Stimulated activated CD4-positive, alpha-beta T cell treated with anti-CD3 and anti-CD28 coated beads, Interleukin-2, amount 100 ng/mL, for 24 hours (primary cell): Measurements from ENCODE around the gene GTF2H1.
"Not testable (repeated sequence)": the region's sequence is repeated elsewhere in the genome, so short reads cannot be mapped to it uniquely, and the experiment has no call there.

Experiments used
- DNase-seq, 2 donors: peaks; one replicate each; pipeline ENCODE4 v3.0.0-alpha.2; 2020

GTF2H1 gene

DNA sequence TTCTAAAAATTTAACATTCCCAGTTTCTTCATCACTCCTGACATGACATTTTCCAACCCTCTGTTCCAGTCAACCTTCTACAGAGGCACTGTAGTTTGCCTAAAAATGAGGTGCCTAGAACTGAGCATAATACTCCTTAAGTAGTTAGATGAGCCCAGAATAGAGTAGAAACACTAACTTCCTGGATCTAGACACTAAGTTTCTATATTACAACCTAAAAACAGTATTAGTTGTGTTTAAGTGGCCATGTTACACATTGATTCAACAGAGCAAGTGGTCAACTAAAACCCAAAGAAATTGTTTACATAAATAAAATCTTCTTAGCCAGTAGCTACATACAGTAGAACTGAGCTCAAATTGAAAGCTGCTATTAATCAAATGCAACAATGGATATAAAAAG, 1.8 kb upstream of the GTF2H1 start:
- DNase-seq = no peak

DNA sequence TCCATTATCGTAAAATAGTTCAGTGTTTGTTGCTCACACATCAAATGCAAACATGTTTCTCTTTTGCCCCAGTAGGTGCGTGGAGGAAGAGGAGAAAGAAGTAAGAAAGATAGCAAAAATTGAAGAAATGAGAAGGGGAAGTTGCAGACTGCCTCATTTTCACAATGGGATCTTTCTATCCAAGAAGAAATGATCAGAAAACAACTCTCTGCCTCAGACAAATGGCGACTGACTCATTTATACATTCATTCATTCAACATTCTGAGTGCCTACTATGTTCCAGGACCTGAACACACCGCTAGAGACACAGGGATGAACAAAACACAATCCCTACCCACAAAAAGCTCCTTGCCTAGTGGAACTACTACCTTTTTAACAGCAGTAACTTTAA, 794 bp upstream of the GTF2H1 start:
- no peak for DNase-seq

DNA sequence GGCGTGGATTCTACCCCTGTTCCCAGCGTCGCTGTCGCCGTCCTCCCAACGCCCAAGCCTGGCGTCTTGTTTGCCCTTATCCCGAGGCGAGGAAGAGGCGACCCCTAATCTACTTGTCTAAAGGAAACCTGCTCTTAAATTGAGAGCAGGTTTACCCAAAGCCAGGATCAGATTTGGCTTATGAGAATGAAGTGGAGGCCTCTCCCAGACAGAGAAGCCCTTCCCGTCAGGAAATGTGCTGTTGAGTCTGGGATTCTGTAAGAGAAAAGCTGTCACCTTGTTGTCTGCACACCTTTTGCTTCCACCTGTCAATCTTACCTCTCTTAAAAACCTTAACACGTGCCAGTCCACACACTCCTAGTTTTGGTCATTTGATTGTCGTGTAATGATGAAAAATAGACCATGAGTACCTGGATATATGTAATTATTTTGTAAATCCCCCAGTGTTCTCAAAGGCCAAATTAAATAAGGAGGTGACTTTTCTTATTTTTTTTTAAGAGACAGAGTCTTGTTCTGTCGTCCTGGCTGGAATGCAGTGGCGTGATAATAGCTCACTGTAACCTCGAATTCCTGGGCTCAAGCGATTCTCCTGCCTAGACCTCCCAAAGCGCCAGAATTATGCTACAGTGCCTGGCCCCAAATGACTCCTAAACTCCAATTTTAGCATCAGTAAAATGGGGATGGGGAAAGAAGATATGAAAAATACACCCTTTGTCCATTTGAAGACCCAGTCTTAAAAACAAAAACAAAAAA, 627 bp downstream of the GTF2H1 start:
- no peak for DNase-seq

DNA sequence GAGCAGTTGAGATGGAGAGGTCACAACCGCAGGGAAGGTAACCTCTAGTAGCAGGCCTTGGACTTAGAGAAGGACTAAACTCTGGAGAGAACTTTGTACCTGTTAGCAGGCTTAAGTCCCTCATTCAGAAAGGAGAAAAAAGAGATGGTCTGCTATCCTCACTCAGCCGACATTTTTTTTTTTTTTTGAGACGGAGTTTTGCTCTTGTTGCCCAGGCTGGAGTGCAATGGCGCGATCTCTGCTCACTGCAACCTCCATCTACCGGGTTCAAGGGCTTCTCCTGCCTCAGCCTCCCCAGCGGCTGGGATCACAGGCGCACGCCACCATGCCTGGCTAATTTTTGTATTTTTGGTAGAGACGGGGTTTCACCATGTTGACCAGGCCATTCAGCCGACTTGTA, 1.5 kb downstream of the GTF2H1 start:
- DNase-seq = not testable (repeated sequence)

DNA sequence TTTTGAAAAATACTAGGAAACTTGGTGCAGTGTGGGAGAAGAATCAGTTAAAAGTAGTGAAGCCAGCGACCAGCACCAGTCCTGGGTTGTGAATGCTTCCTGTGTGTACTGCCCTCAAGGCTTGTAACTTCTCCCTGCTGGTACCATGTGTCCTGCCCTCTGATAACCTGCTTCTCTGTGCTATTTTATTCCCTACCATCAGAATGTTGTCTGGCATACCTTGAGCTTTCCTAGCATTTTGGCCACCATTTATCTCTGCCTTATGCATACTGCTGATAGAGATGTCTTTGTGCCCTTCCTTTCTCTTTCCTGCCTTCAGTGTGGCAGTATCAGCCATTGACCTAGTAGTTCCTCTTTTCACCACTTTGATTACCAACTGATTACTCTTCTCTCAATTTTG, 2.0 kb downstream of the GTF2H1 start:
- no peak for DNase-seq

DNA sequence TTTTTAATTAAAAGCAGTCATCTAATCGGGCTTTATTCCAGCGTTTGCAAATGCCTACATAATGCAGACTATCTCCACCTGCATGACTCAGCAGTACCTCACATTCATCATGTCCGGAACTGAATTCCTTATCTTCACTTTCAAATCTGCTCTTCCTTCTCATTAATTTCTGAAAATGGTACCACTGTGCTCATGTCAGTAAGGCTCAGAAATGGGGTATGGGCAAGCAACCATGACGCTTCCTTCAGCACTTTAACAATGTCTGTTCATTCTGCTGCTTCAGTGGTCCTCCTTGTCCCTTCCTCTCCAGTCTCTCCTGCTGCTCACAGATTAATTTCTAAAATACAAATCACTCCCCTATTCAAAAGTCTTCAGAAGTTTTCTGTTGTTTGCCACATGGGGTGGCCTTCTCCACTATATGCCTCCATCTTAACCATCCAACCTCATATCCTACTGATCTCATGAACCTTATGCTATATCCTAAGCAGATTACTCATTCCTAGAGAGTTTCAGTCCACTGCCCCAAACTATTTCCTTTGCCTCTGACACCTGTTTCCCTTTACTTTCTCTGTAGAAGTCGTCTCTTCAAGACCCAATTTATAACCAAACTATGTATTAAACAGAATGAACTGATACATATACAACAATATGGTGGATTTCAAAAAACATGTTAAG, 7.0 kb downstream of the GTF2H1 start:
- DNase-seq = no peak

DNA sequence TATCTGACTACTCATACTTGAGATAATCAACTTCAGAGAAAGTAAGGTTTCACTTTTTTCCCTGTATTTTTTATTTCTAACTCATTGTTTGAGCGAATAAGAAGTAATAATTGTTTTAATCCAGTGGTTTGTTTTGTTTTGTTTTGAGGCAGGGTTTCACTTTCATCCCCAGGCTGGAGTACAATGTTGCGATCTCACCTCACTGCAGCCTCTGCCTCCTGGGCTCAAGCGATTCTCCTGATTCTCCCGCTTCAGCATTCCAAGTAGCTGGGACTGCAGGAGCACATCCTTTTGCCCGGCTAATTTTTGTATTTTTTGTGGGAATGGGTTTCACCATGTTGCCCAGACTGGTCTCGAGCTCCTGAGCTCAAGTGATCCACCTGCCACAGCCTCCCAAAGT, 8.6 kb downstream of the GTF2H1 start:
- DNase-seq = no peak

DNA sequence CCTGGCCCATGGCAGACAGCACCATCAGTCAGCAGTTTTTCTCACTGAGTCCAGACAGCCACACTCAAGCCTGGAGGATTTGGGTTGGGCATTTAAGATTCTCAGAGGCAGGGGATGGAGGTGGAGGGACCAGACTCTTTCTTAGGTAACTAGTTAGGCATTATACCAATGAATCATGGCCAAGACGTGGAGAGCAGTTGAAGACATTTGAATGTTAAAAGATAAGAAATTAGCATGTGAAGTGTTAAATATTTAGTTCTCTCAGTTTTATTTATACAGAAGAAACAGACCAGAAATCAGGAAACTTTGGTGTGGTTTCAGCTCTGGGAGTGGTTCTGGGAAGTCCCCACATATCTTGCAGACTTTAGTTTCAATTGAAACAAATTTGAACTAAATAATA, 9.9 kb downstream of the GTF2H1 start:
- DNase-seq = no peak

DNA sequence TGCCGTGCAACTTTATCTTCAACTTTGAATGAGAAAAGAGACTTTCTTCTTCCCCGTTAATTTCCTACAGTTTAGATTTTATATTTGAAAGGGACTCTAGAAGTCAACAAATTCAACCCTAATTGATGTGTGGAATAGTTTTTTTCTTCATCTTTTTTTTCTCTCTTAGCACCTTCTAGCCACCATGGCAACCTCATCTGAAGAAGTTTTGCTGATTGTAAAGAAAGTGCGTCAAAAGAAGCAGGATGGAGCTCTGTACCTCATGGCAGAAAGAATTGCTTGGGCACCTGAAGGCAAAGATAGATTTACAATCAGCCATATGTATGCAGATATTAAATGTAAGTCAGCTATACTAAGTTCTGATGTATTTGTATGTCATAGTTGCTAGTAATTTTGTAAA, 10.5 kb downstream of the GTF2H1 start:
- no peak for DNase-seq

DNA sequence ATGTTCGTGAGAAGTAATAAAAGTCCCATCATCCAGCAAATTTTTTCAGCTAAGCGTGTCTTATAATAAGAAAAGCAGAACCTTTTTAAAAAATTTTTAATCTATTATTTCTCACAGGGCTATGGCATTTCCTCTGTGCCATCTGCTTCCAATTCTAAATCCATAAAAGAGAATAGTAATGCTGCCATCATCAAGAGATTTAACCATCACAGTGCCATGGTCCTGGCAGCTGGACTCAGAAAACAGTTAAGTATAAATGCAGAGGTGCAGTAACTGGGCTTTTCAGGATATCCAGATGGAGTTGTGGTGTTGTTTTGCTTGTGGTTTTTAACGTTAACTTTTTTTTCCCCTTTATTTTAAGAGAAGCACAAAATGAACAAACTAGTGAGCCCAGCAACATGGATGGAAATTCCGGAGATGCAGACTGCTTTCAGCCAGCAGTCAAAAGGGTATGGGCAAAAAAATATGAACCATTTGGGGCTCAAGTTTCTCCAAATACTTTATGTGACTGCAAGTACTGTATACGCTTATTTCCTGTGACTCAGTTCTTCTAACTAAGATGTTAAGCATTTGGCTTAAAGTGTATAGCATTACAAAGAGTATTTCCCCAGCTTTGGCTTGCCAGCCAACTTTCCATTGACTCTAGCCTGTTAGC, 25.2 kb downstream of the GTF2H1 start:
- no peak for DNase-seq

DNA sequence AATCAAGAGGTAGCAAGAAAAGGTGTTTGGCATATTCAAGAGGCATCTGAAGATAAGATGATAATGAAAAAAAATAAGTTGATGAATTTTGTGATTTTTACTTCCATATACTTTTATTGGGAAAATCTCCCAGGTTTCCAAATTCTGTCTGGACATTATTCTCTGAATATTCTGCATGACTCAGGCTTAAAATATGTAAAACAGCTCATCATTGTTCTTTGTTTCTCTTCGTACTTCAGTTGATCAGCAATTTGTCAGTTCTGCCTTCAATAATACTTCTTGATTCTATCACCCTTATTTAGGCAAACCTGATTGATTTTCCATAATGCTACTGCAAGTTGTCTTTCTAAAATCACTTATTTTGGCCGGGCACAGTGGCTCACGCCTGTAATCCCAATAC, 30.2 kb downstream of the GTF2H1 start:
- no peak for DNase-seq

DNA sequence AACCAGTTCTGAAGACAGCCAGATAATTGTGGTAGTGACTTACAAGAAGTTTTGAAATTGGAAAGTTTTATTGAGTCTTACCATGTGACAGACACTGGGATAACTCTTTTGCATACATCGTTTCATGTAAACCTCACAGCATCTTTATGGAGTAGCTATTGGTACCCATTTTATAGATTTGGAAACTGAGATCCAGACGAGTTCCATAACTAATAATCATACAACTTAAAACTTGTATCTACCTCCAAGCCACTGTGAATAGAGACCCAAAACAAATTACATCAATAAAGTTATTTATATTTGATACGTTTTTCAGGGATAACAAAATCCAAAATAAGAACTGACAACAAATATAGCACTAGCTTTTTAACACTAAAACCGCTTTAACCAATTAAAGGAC, 36.3 kb downstream of the GTF2H1 start:
- DNase-seq = no peak

DNA sequence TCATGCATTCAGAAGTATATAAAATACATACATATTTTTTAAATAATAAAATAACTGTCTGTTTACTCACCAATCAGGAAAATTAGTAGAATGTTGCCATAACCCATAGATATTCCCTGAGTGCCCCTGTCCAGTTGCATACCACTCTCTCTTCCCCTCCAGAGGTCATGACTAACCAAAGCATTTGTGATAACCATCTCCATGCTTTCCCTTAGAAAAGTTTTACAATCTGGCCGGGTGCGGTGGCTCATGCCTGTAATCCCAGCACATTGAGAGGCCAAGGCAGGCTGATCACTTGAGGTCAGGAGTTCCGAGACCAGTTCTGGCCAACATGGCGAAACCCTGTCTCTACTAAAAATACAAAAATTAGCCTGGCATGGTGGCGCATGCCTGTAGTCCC, 38.8 kb downstream of the GTF2H1 start:
- DNase-seq = no peak

DNA sequence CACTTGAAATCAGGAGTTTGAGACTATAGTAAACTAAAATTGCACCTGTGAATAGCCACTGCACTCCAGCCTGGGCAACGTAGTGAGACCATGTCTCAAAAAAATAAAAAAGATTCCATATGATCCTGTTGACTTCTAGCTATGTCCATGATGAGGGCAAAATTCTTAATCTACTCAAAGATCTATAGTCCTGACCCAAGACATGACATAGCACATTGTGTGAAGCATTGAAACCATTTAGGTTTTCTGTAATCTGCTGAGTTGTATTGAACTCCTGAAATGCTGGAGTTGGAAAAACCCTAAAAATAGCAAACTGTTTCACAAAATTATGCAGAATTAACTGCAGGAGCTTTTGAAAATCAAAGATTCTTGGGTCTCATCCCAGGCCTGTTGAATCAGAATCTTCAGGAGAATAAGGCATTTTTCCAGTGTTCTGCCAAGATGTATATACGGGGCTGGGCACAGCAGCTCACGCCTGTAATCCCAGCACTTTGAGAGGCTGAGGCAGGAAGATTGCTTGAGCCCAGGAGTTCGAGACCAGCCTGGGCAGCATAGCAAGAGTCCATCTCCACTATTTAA, 42.2 kb downstream of the GTF2H1 start:
- DNase-seq = no peak

DNA sequence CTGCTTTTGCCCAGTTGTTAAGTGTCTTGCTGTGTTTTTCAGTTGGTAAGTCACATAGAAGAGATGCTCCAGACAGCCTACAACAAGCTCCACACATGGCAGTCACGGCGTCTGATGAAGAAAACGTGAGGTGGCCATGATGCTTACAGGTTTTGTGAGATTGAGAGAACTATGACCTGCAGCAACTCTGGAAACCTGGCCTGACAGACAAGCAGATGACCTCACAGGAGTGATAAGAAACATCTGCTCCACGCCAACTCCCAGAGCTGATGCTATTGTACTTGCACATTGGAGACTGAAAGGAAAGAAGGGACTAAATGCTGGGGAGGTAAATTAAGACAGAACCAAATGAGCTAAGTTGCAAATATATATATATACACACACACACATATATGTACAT, 43.4 kb downstream of the GTF2H1 start:
- no peak for DNase-seq

DNA sequence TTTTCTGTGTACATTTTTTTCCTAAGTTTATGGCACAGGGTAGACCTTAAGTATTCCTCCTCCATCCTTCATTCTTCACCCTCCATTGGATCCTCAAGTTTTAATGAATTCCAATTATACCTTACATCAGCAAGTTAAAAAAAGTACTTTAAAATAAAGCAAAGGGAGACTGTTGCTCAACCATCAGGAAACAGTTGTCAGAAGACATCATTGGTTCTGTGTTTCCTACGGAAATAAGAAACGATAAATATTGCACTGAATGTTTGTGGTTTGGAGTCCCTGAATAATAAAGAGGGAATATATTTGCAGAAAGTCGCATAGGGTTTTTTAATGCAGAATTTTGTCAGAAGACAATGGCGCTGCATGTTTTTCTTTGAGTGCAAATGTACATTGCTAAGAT, 43.9 kb downstream of the GTF2H1 start:
- DNase-seq = no peak

DNA sequence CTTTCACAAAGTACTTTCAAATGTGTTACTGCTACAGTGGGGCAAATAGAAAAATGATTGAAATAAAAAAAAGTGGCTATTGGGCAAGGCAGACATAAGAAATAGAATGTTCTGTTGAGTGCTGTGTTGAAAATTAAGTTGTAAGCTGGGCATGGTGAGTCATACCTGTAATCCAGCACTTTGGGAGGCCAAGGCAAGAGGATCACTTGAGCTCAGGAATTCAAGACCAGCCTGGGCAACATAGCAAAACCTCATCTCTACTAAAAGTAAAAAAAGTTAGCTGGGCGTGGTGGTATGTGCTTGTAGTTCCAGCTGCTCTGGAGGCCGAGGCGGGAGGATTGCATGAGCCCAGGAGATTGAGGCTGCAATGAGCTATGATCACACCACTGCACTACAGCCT, 45.1 kb downstream of the GTF2H1 start:
- DNase-seq = no peak

DNA sequence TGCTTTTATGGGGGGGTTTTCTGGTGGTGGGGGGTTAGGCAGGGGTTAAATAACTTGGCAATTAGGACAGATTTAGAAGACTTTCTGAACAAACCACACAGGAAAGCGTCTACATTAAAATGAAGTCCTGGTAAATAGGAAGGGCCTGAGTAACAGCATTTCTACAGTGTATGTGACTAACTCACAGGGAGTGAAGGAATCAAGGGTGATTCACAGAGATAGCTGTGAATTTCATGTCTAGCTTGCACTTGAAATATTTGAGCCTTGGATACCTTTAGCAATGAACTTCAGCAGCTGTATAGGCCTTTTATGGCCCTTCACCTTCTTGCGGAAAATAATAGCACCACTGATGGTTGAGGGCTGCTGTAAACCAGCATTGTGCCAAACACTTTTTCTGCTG, 45.9 kb downstream of the GTF2H1 start:
- no peak for DNase-seq

DNA sequence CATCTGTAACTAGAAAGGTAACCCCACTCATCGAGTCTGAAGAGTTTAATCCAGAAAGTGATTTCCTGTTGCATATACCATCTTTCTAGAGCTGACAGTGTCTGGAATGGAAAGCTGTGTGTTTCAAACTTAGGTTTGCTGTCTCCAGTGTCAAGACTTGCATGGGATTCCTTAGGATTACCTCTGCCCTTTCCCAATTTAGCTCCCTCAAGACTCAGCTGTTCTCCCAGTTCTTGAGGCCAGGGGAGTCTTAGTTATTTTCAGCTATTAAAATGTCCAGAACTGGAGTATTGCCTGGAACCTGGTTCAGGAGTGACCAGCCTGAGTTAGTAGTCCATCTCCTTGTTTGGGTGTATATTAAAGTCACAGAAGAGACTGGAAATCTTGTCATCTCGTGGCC, 47.0 kb downstream of the GTF2H1 start:
- no peak for DNase-seq

DNA sequence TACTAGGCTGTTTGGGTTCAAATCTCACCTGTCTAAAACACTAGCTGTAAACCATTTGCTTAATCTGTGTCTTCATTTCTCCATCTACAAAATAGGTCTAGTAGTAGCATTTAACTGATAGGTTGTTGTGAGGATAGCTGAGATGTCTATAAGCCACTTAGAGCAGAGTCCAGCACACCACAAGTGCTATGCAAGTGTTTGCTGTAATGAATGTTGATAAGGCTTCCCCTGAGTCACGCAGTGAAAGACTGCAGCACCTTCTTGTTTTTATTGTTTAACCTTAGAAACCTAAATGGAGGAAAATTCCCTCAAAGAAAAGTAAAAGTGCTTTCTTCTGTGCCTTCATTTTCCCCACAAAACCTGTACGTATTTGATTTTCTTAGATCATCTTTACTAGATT, 48.9 kb downstream of the GTF2H1 start:
- no peak for DNase-seq

DNA sequence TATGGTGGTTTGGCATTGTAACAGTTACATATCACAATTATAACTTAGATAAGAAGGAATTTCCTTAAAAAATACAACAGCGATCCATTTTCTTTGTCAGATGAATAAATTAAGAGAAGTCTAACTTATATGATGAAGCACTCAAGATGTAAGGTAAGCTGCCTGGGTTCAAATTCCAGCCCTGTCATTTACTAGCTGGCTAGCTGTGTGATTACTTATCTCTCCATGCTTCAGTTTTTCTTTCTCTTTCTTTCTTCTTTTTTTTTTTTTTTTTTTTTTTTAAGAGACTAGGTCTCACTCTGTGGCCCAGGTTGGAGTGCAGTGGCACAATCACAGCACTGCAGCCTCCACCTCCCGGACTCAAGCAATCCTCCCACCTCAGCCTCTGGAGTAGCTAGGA, 49.8 kb downstream of the GTF2H1 start:
- no peak for DNase-seq

DNA sequence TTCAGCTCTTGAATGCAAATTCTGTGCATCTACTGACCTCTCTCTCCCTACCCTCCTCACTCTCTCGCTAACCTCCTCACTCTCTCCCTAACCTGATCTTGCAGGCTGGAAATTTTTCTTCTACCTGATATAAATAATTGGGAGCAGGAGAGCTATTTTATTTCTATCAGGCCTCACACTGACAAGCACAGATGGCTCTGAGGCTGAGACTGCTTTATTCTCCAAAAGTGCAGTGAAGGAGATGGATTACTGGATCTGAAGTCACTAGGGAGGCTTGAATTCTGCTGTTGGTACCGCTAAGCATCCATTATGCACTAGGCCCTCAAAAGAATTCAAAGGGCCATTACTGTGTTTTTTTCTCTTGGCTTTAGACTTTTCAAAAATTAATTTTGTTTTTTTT, 52.6 kb downstream of the GTF2H1 start:
- no peak for DNase-seq

DNA sequence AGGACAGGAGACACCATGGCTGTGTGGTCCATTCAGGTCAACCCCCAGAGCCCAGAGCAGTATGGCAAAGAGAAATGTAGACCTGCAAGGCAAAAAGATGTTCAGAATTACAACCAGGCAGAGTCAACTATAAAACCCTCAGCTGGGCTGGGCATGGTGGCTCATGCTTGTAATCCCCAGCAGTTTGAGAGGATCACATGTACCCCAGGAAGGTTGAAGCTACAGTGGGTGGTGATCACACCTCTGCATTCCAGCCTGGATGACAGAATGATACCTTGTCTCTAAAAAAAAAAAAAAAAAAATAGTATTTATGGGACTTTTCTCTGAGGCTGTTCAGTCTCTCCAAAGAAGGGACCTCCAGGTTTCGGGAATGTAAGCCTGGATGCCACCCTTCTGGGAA, 53.6 kb downstream of the GTF2H1 start:
- no peak for DNase-seq

DNA sequence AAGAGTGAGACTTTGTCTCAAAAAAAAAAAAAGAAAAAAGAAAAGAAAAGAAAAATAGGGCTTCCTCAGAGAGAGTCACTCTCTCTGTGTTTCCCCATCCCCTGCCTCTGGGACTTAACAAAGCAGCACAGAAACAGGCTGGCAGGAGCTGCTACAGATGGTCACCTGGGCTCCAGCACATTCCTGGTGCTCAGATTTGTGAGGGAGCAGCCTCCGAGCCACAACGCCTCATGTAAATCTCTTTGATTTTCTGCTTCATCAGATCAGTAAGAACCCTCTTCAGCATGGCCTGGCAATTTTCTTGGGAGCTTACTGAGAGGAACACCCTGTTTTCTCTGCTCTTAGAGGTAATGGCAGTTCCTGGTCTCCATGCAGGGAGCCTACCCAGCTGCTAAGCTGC, 56.8 kb downstream of the GTF2H1 start:
- DNase-seq = no peak
